Measurements from ENCODE around the gene CCAR1.

The CCAR1 gene

GRCh38 chr10:68717435-68717834 is 3.6 kb upstream of the CCAR1 start:
- Histone ChIP-seq H3K4me2 (ENCODE audit: low read depth, low read length) (no peak overlapping the region), H3F3A (ENCODE audit: insufficient read depth, low read length) (no peaks in the 10 kb centered on the region), H4K20me1 (ENCODE audit: insufficient read depth, low read length) (no peaks in the 10 kb centered on the region), H2AFZ (ENCODE audit: low read length) (no peak overlapping the region), H3K27ac (ENCODE audit: low read length) (no peak overlapping the region), H3K9me3 (replicated peaks; ENCODE audit: insufficient read depth, low read length) (no peaks in the 10 kb centered on the region), H3K27me3 (replicated peaks; ENCODE audit: insufficient read depth, low read length) (no peaks in the 10 kb centered on the region), H3K79me2 (ENCODE audit: low read length) (peaks cover 14% of the 10 kb centered on the region), H3K4me3 (ENCODE audit: low read length) (no peak overlapping the region), H3K36me3 (replicated peaks; ENCODE audit: insufficient read depth, low read length) (no peaks in the 10 kb centered on the region), H3K9me2 (replicated peaks; ENCODE audit: insufficient read depth, low read length) (no peaks in the 10 kb centered on the region), H3K9ac (ENCODE audit: low read length) (no peak overlapping the region), H3K4me1 (ENCODE audit: low read length) (peaks cover 5% of the 10 kb centered on the region; the same call in 1 of the 2 replicates)
- no peak for DNase-seq
- TF ChIP-seq EZH2phosphoT487 (IDR thresholded peaks at IDR 0.05; ENCODE audit: low read length) (no peak), CTCF (IDR thresholded peaks at IDR 0.05; ENCODE audit: low read length) (no peak), EZH2 (optimal IDR thresholded peaks at IDR 0.05; ENCODE audit: low read depth, low read length) (no peak)

- Histone ChIP-seq H3K4me3 (ENCODE audit: low read length) (peak overlapping the region; percentile 91), H3K9me2 (replicated peaks; ENCODE audit: insufficient read depth, low read length) (no peaks in the 10 kb centered on the region), H2AFZ (ENCODE audit: low read length) (peak overlapping the region; percentile 90), H3K4me1 (ENCODE audit: low read length) (peaks cover 6% of the 10 kb centered on the region; the same call in 1 of the 2 replicates), H3F3A (ENCODE audit: insufficient read depth, low read length) (no peaks in the 10 kb centered on the region), H3K9ac (ENCODE audit: low read length) (peak overlapping the region; percentile 74), H3K36me3 (replicated peaks; ENCODE audit: insufficient read depth, low read length) (no peaks in the 10 kb centered on the region), H3K9me3 (replicated peaks; ENCODE audit: insufficient read depth, low read length) (no peaks in the 10 kb centered on the region), H3K4me2 (ENCODE audit: low read depth, low read length) (peak overlapping the region; percentile 87), H3K27me3 (replicated peaks; ENCODE audit: insufficient read depth, low read length) (no peaks in the 10 kb centered on the region), H3K79me2 (ENCODE audit: low read length) (peaks cover 32% of the 10 kb centered on the region), H3K27ac (ENCODE audit: low read length) (peak overlapping the region; percentile 60; the same call in 1 of the 2 replicates), H4K20me1 (ENCODE audit: insufficient read depth, low read length) (no peaks in the 10 kb centered on the region)
- TF ChIP-seq EZH2phosphoT487 (IDR thresholded peaks at IDR 0.05; ENCODE audit: low read length) = no peak
- TF ChIP-seq CTCF (IDR thresholded peaks at IDR 0.05; ENCODE audit: low read length) = no peak
- no peak for TF ChIP-seq EZH2 (optimal IDR thresholded peaks at IDR 0.05; ENCODE audit: low read depth, low read length)
- DNase-seq = no peak
Measured at GRCh38 chr10:68721673-68722335, 765 bp downstream of the CCAR1 start.

- DNase-seq = no peak
- H3K9me3 ChIP-seq (replicated peaks; ENCODE audit: insufficient read depth, low read length) = no peaks in the 10 kb centered on the region
- H3F3A ChIP-seq (ENCODE audit: insufficient read depth, low read length) = no peaks in the 10 kb centered on the region
- H4K20me1 ChIP-seq (ENCODE audit: insufficient read depth, low read length) = no peaks in the 10 kb centered on the region
- peaks cover 6% of the 10 kb centered on the region; the same call in 1 of the 2 replicates for H3K4me1 ChIP-seq (ENCODE audit: low read length)
- H3K9ac ChIP-seq (ENCODE audit: low read length) = no peak overlapping the region
- H3K27me3 ChIP-seq (replicated peaks; ENCODE audit: insufficient read depth, low read length) = no peaks in the 10 kb centered on the region
- peaks cover 37% of the 10 kb centered on the region for H3K79me2 ChIP-seq (ENCODE audit: low read length)
- no peaks in the 10 kb centered on the region for H3K9me2 ChIP-seq (replicated peaks; ENCODE audit: insufficient read depth, low read length)
- H3K4me3 ChIP-seq (ENCODE audit: low read length) = no peak overlapping the region
- H3K36me3 ChIP-seq (replicated peaks; ENCODE audit: insufficient read depth, low read length) = peaks cover 4% of the 10 kb centered on the region; the same call in 1 of the 2 replicates
- no peak overlapping the region for H3K4me2 ChIP-seq (ENCODE audit: low read depth, low read length)
- no peak overlapping the region for H2AFZ ChIP-seq (ENCODE audit: low read length)
- H3K27ac ChIP-seq (ENCODE audit: low read length) = no peak overlapping the region
- TF ChIP-seq EZH2 (optimal IDR thresholded peaks at IDR 0.05; ENCODE audit: low read depth, low read length) (no peak), EZH2phosphoT487 (IDR thresholded peaks at IDR 0.05; ENCODE audit: low read length) (no peak), CTCF (IDR thresholded peaks at IDR 0.05; ENCODE audit: low read length) (no peak)
Measured at GRCh38 chr10:68725016-68725415, 4.0 kb downstream of the CCAR1 start.

Data from MM.1S (cell line).